AG04449 (cell line): Measurements from ENCODE around the gene RRAGA.

Experiments
- CTCF ChIA-PET: fragments of 350-600 bp; formaldehyde crosslinking; extraction: SDS; loops from one replicate; lab custom pipeline; 2021; ENCODE audit warnings: antibody characterized with exemption; lab: Yijun Ruan, JAX
- POLR2A ChIA-PET: fragments of 400-600, 350-600 bp; formaldehyde crosslinking; extraction: SDS; loops from one replicate; lab custom pipeline; 2020; ENCODE audit warnings: antibody characterized with exemption, inconsistent platforms; lab: Yijun Ruan, JAX
- DNase-seq: peaks from one replicate; pipeline ENCODE4 v3.0.0-alpha.2; 2010; ENCODE audit warnings: low read depth, low spot score
- H3K4me3 ChIP-seq: 2 replicates; pipeline ENCODE4 v1.5.1; 2011; ENCODE audit warnings: low read depth, mild to moderate bottlenecking, control low read depth, low read length
- CTCF ChIP-seq: IDR thresholded peaks from one replicate; pipeline ENCODE4 v1.5.1; 2011; ENCODE audit warnings: mild to moderate bottlenecking, moderate library complexity, low read length, control low read depth, inconsistent platforms; ENCODE audit not compliant: insufficient read depth; ENCODE audit errors: missing control alignments

RRAGA gene

GRCh38 chr9:19050637-19051591 lies 1.7 kb downstream of the RRAGA start:
- DNase-seq: no peak
- peak overlapping the region; percentile 69 for H3K4me3 ChIP-seq
- POLR2A ChIA-PET: interaction anchor here (0.9 to 1.2 kb wide), 2 partner anchors 123 to 133 kb away, joined by 3 to 4 read pairs; no protein-coding TSS in a partner anchor
- CTCF ChIA-PET: interaction anchor here (0.8 to 4.9 kb wide), 8 partner anchors 11 to 414 kb away, joined by 3 to 82 read pairs (median 6); no protein-coding TSS in a partner anchor
- no peak for TF ChIP-seq CTCF

GRCh38 chr9:19057033-19057432 lies 7.8 kb downstream of the RRAGA start:
- no peak for TF ChIP-seq CTCF
- H3K4me3 ChIP-seq: no peak overlapping the region
- no peak for DNase-seq
- ChIA-PET POLR2A (no interaction called here), CTCF (interaction anchor here (0.6 to 1.6 kb wide), 2 partner anchors 8 to 56 kb away, joined by 3 to 4 read pairs; partner anchors contain the start of gene RRAGA)

- ChIA-PET POLR2A (interaction anchor here (0.9 kb wide), 1 partner anchor 25 kb away, joined by 4 read pairs; the partner anchor contains the start of gene RRAGA), CTCF (interaction anchor here (1.0 to 2.3 kb wide), 2 partner anchors 12 to 99 kb away, joined by 3 to 6 read pairs; no protein-coding TSS in a partner anchor)
- H3K4me3 ChIP-seq: no peak overlapping the region
- DNase-seq: no peak
- TF ChIP-seq CTCF: no peak
Measured at GRCh38 chr9:19074229-19074628, 25.0 kb downstream of the RRAGA start.

GRCh38 chr9:19074836-19075235 lies 25.6 kb downstream of the RRAGA start:
- POLR2A ChIA-PET: interaction anchor here (0.9 kb wide), 1 partner anchor 26 kb away, joined by 4 read pairs; the partner anchor contains the start of gene RRAGA
- no peak overlapping the region for H3K4me3 ChIP-seq
- CTCF ChIA-PET: interaction anchor here (0.7 to 2.3 kb wide), 3 partner anchors 11 to 99 kb away, joined by 3 to 6 read pairs (median 3); no protein-coding TSS in a partner anchor

GRCh38 chr9:19085295-19085694 lies 36.1 kb downstream of the RRAGA start:
- DNase-seq: no peak
- no peak overlapping the region for H3K4me3 ChIP-seq
- POLR2A ChIA-PET: no interaction called here
- CTCF ChIA-PET: interaction anchor here (0.5 to 3.3 kb wide), 11 partner anchors 10 to 374 kb away, joined by 3 to 37 read pairs (median 5); no protein-coding TSS in a partner anchor
- TF ChIP-seq CTCF: no peak

More at GRCh38 chr9:19074836-19075235, 25.6 kb downstream of the RRAGA start:
- no peak for TF ChIP-seq CTCF
- no peak for DNase-seq
